Frontal cortex (tissue), 4 donors: ENCODE measurements around the gene EXOC3L4. TPM values are rescaled to one million over a fixed set of nuclear protein-coding genes. Genes with fewer than 3 reads are reported as not detected.
A peak's percentile ranks its signal among the peaks of the same experiment; 100 is the strongest.
"Not testable (repeated sequence)": the region's sequence is repeated elsewhere in the genome, so short reads cannot be mapped to it uniquely, and the experiment has no call there.

Experiments used
- DNase-seq, 2 donors: peaks; one replicate each; pipeline ENCODE4 v3.0.0; 2012; ENCODE audit warnings: low spot score in 2 of 2
- FAIRE-seq: peaks from 2 replicates; lab custom pipeline; 2012; peaks lifted over from hg19 to GRCh38; lab: Jason Lieb, UNC
- total RNA-seq: library from RNA; depleted of rRNA; stranded (reverse); fragments of >200 nt; gene quantifications from one replicate; pipeline ENCODE4 v1.2.3, GENCODE V29; 2014
- donor health status: control.
- donor health status: control.
- donor health status: control.

EXOC3L4 gene
- total RNA-seq = 0.82 TPM

GRCh38 chr14:103094406-103095209 lies at the start of gene EXOC3L4:
Gene EXOC3L4 (plus strand): TSS chr14:103094725. CDS start chr14:103100220, 5,495 bp downstream.
- DNase-seq = no peak
- FAIRE-seq = no peak

DNA sequence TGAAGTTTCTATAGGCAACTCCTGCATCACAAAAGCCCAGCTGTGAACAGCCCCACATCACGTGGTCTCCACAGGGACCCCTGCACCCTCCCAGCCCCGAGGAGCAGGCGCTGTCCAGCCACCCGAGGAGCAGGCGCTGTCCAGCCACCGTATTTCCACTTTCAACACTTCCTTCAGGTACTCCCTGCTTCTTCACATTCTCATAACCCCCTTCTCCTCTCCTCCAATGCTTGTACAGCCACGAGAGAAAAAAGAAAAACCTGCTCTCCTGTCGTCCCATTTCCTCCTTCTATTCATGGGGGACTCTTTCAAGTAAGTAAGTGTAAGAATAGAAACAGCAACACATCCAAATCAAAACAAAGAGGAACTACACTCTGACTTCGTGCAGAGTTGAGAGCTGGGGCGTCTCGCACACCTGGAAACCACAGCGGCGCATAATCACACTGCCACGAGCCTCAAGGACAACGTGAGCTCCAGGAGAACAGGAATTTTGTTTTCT lies 49.1 kb upstream of the EXOC3L4 start:
- no peak for DNase-seq
- no peak for FAIRE-seq

GRCh38 chr14:103047453-103047852 lies 47.1 kb upstream of the EXOC3L4 start:
- not testable (repeated sequence) for DNase-seq, FAIRE-seq

GRCh38 chr14:103050935-103051334 lies 43.6 kb upstream of the EXOC3L4 start:
- FAIRE-seq (no peak), DNase-seq (no peak)

DNA sequence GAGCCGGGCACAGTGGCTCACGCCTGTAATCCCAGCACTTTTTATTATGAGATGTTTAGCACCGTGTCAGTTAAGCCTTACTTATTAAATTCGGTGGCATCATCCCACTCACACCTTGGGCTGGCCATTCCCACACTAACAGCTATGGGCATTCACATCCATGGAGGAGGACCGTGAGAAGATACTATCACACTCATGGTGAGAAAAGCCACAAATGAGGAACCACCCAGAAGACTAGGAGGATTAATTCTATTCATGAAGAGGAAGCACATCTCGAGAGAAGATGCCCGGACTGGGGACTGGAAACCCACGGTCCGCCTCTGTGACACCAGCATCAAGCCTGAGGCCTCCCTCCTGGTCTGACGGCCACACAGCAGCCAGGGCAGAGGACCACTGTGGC lies 42.1 kb upstream of the EXOC3L4 start:
- no peak for FAIRE-seq
- DNase-seq = no peak

DNA sequence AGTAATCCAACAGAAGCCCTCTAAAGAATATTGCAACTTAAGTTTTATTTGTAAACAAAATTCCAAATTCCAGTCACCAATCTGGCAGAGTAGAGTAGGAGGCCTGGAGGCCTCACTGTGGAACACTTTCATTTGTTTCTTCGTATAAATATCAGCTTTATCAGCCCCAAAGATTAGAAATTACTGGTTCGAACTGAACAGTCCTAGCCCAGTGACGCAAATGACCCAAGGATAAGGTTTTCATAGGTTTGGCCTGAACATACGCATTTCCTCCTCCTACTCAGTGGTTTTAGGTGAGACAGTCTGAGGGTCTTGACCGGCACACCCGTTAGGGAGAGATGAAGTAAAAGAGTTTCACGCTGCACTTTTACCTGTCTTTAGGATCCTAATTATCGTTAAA lies 38.8 kb upstream of the EXOC3L4 start:
- FAIRE-seq = no peak

GRCh38 chr14:103056322-103057027 lies 38.0 kb upstream of the EXOC3L4 start:
- no peak for FAIRE-seq
- peak; percentile 37 to 66 for DNase-seq

More for the DNA sequence above, 38.8 kb upstream of the EXOC3L4 start:
- no peak for DNase-seq

GRCh38 chr14:103057028-103057371 lies 37.5 kb upstream of the EXOC3L4 start:
- DNase-seq (no peak), FAIRE-seq (no peak)

DNA sequence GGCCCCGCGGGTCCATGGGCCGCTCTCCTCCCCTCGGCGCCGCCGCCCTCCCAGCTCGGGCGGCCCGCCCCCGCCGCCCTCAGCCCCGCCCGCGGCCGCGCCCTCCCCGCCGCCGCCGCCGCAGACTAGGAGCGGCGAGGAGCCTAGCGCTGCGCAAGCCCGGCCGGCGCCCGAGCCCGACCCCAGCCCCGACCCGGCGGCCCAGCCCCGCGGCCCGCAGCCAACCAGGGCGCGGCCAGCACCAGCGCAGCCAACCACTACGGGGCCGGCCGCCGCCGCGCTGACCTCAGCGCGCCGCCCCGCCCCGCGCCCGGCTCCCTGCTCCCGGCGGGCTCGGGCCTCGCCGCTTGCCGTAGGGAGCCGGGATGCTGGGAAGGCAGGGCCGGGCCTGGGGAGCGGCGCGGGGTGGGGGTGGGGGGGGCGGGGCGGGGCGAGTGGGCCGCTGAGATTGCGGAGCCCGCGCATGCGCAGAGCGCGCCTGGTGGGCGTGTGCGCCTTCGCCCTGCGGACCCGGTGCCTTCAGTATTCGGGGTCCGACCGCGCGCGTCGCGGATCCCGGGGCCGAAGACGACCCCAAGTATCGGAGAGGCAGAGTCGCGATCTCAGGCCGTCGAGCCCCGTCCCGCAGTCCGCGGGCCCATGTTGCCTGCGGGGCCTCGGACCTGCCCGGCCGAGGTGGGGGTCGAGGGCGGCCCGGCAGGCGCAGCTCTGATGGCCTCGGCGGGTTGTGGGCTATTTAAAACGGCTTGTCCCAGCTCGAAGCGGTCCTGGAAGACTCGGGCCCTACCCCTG lies 37.0 kb upstream of the EXOC3L4 start, which contains the start of gene CDC42BPB:
TSS of gene CDC42BPB (minus strand) at position 178 of the 792 bp plus-strand sequence. CDS start 376 bp downstream, outside the sequence.
- FAIRE-seq = no peak
- peak; percentile 93 to 97 for DNase-seq

- DNase-seq (no peak), FAIRE-seq (no peak)
Measured at GRCh38 chr14:103058164-103059055, 36.1 kb upstream of the EXOC3L4 start.

- FAIRE-seq (no peak), DNase-seq (no peak)
Measured at GRCh38 chr14:103059556-103059955, 35.0 kb upstream of the EXOC3L4 start.

- DNase-seq (no peak), FAIRE-seq (no peak)
Measured at GRCh38 chr14:103061482-103061976, 33.0 kb upstream of the EXOC3L4 start.

DNA sequence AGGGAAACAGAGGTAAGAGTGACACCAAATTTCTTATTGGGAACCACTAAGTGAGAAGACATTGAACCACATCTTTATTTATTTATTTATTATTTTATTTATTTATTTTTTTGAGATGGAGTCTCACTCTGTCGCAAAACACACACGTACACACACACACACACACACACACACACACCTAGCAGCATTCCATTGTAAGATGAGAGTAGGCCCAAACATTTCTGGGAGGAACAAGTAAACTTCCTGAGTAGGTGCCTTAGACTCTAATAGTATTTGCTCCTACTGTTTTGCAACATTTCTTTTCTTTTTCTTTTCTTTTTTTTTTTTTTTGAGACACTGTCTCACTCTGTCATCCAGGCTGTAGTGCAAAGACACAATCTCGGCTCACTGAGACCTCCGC lies 30.1 kb upstream of the EXOC3L4 start:
- DNase-seq (no peak), FAIRE-seq (peak; percentile 15)

DNA sequence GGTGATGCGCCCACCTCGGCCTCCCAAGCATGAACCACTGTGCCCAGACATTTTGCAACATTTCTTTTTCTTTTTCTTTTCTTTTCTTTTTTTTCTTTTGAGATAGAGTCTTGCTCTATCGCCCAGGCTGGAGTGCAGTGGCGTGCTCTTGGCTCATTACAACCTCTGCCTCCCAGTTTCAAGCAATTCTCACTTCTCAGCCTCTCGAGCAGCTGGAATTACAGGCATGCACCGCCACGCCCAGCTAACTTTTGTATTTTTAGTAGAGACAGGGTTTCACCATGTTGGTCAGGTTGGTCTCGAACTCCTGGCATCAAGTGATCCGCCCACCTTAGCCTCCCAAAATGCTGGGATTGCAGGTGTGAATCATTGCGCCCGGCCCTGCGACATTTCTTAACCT lies 29.5 kb upstream of the EXOC3L4 start:
- DNase-seq (no peak), FAIRE-seq (no peak)

DNA sequence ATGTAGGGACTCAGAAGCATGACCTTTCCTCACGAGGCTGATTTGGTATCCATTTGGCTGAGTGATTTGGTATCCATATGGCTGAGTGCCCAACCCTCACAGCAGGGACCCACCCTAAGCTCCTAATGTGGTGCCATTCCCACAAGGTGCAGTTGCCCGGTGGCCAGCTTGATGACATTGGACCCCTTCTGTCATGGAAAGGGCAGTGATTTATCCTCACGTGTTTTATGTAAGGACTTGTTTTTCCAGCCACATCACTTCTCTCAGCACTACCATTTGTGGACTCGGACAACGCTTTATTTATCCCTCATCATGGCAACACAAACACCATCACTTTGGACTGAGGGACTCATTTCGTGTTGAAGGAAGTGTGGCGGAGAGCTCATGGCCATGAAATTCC lies 28.7 kb upstream of the EXOC3L4 start:
- DNase-seq = no peak
- no peak for FAIRE-seq

GRCh38 chr14:103066399-103066798 lies 28.1 kb upstream of the EXOC3L4 start:
- FAIRE-seq = no peak

DNA sequence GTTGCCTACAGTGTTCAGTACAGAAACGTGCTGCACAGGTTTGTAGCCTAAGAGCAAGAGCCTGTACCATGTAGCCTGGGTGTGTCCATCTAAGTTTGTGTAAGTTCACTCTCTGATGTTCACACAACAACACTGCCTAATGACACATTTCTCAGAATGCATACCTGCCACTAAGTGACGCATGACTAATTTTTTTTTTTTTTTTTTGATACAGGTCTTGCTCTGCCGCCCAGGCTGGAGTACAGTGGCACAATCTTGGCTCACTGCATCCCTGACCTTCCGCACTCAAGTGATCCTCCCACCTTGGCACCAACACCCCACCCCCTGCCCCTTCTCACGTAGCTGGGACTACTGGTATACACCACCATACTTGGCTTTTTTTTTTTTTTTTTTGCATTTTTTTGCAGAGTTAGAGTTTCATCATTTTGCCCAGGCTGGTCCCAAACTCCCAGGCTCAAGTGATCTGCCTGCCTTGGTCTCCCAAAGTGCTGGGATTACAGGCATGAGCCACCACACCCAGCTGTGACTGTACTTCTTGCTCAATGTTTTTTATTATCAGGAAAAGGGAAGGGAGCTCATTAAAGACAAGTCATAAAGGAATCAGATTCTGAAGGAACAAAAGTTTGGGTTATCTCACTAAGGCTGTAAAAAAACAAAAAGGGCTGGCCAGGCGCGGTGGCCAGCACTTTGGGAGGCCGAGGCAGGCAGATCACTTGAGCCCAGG lies 27.1 kb upstream of the EXOC3L4 start:
- FAIRE-seq = no peak

More at GRCh38 chr14:103066399-103066798, 28.1 kb upstream of the EXOC3L4 start:
- DNase-seq = no peak

GRCh38 chr14:103068351-103069073 lies 26.0 kb upstream of the EXOC3L4 start:
- no peak for FAIRE-seq
- no peak for DNase-seq

More for the DNA sequence above, 27.1 kb upstream of the EXOC3L4 start:
- no peak for DNase-seq
